Upper lobe of left lung (tissue), 4 donors: Measurements from ENCODE around the gene FLCN.
A peak's percentile ranks its signal among the peaks of the same experiment; 100 is the strongest.

Experiments
- CTCF ChIP-seq, 6 experiments: fragments of 450-650 bp in 4 of 6; fragments of 200-600 bp in 2 of 6; sonication (generic) in 2 of 6; IDR thresholded peaks; one replicate each; pipeline ENCODE4 v1.5.1; 2016 to 2019; ENCODE audit warnings: antibody characterized with exemption in 6 of 6
- POLR2A ChIP-seq, 4 donors: fragments of 450-650 bp; IDR thresholded peaks; one replicate each; pipeline ENCODE4 v1.5.1; 2016 to 2017; ENCODE audit warnings: antibody characterized with exemption in 4 of 4, mild to moderate bottlenecking in 2 of 4
- POLR2AphosphoS5 ChIP-seq, 2 donors: sonication (generic); formaldehyde crosslinking; IDR thresholded peaks; one replicate each; pipeline ENCODE4 v1.5.1; 2017; ENCODE audit warnings: antibody characterized with exemption in 2 of 2

DNA sequence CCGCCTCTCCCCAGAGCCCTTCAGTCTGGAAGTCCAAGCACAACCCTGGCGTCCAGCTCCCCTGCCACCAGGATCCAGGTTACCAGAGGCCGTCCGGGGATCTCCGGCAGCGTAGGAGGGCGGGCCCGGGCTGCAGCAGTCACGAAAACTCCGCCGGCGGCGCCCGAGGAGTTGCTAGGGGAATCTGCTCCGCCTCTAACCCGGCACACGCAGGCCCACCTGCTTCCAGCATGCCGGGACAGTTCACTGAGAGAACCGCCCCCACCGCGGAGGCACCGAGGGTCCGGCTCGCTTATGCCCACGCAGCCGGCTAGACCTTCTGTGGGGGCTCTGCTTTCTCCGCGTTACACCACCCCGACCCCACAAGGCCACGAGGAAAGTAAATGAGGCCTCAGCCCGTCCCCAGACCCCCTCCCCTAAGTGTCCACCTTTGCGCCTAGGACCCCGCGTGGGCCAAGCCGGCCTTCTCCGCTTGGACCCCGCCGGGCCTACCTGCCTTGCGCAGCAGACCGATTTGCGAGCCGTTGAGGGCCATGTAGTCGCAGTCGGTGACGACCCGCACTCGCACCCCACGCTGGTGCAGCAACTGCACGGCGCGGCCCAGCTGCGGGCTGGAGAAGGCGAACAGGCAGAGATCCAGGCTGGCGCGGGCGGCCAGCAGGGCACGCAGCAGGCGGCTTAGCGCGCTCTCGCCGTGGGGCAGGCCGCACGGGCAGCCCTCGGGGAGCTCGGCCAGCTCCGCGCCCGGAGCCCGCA, 31.4 kb downstream of the FLCN start:
- TF ChIP-seq POLR2A (IDR thresholded peaks at IDR 0.05), result peak in 1 of 4 donors; percentile 8
- TF ChIP-seq CTCF (IDR thresholded peaks at IDR 0.05), result no peak
- no peak for TF ChIP-seq POLR2AphosphoS5 (IDR thresholded peaks at IDR 0.05)
